Superior temporal gyrus (tissue), 1 donor: ENCODE data around the gene S100A3.
"Not testable (repeated sequence)": the region's sequence is repeated elsewhere in the genome, so short reads cannot be mapped to it uniquely, and the experiment has no call there.

Experiments used
- DNase-seq: peaks from one replicate; pipeline ENCODE4 v3.0.0-alpha.2; 2016; ENCODE audit errors: extremely low spot score

The S100A3 gene

GRCh38 chr1:153569465-153569864, 20.4 kb upstream of the S100A3 start:
- no peak for DNase-seq

- peak; percentile 91 for DNase-seq
These were observed 19.5 kb upstream of the S100A3 start for GRCh38 chr1:153568367-153569099.

GRCh38 chr1:153567621-153568366, 18.7 kb upstream of the S100A3 start:
- DNase-seq, result no peak

GRCh38 chr1:153566414-153567371, 17.6 kb upstream of the S100A3 start:
- DNase-seq, result no peak

- DNase-seq, result no peak
These were observed 16.7 kb upstream of the S100A3 start, which contains the start of gene S100A2 for GRCh38 chr1:153565529-153566374. Gene S100A2, minus strand, starts transcription at chr1:153565844. Its CDS starts 1,967 bp downstream, at chr1:153563877.

- DNase-seq, result no peak
These were observed 14.9 kb upstream of the S100A3 start for GRCh38 chr1:153563991-153564390.

- no peak for DNase-seq
These were observed 14.4 kb upstream of the S100A3 start for GRCh38 chr1:153563483-153563901.

- not testable (repeated sequence) for DNase-seq
These were observed 13.0 kb upstream of the S100A3 start for GRCh38 chr1:153562021-153562420.

- DNase-seq, result no peak
These were observed 12.5 kb upstream of the S100A3 start for GRCh38 chr1:153561466-153561985.

- no peak for DNase-seq
These were observed 11.9 kb upstream of the S100A3 start for GRCh38 chr1:153560771-153561465.

GRCh38 chr1:153560241-153560640, 11.2 kb upstream of the S100A3 start:
- DNase-seq, result no peak

GRCh38 chr1:153557877-153558276, 8.8 kb upstream of the S100A3 start:
- no peak for DNase-seq

- no peak for DNase-seq
These were observed 7.3 kb upstream of the S100A3 start for GRCh38 chr1:153556348-153556747.

- no peak for DNase-seq
These were observed 4.9 kb upstream of the S100A3 start for GRCh38 chr1:153553830-153554541.

- DNase-seq, result no peak
These were observed 4.0 kb upstream of the S100A3 start for GRCh38 chr1:153553096-153553495.

GRCh38 chr1:153552335-153552734, 3.3 kb upstream of the S100A3 start:
- DNase-seq, result no peak

- DNase-seq, result no peak
These were observed 1.9 kb upstream of the S100A3 start for GRCh38 chr1:153550827-153551500.

- DNase-seq, result no peak
These were observed 1.3 kb upstream of the S100A3 start for GRCh38 chr1:153550398-153550758.
